HK-2 (cell line): ENCODE data around the gene PTK6.
"Not testable (repeated sequence)": the region's sequence is repeated elsewhere in the genome, so short reads cannot be mapped to it uniquely, and the experiment has no call there.

Experiments used
- DNase-seq: peaks from one replicate; pipeline ENCODE4 v3.0.0-alpha.2; 2018; ENCODE audit not compliant: unreplicated experiment

The PTK6 gene

DNA sequence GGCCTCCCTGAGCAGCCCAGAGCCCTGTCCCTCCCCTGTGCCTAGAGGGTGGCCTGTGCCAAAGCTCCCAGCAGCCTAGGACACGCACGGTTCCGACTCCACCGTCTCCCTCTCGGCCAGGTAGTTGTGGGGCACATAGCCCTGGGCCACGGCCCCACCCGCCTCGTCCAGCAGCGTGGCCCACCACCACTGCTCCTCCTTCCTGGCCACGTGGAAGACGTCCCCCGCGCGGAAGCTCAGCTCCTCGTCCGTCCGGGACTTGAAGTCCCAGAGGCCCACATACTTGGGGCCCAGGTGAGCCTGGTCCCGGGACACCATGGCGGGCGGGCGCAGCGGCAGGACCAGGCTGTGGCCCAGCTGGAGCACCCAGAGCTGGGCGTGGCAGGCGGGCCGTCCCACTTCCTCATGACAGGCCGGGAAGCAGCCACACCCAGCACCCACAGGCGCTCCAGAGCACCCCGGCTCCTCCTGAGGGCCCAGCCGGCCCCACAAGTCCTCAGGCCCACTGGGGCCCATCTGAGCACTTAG lies at the start of gene PTK6:
Gene PTK6 (minus strand): TSS at position 380 of the 528 bp plus-strand sequence. CDS start 62 bp downstream, at position 318.
- DNase-seq: no peak

DNA sequence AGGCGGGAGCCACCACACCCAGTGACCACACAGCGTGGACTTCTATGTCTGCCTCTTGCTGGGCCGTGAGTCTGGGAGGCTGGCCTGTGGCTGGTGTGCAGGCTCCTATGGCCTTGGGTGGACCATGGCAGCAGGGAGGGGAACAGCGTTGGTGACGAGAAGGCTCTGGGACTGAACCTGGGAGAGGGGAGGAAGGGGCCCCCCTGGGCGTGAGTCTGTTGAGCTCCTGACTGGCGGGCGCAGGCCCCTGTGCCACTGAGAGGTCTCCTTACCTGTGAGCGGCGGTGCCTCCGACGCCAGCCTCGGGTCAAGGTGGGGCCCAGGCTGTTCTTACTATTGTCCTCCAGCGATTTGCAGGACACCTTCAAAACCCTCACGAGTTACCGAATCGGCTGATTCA lies 49.6 kb upstream of the PTK6 start:
- DNase-seq: no peak

DNA sequence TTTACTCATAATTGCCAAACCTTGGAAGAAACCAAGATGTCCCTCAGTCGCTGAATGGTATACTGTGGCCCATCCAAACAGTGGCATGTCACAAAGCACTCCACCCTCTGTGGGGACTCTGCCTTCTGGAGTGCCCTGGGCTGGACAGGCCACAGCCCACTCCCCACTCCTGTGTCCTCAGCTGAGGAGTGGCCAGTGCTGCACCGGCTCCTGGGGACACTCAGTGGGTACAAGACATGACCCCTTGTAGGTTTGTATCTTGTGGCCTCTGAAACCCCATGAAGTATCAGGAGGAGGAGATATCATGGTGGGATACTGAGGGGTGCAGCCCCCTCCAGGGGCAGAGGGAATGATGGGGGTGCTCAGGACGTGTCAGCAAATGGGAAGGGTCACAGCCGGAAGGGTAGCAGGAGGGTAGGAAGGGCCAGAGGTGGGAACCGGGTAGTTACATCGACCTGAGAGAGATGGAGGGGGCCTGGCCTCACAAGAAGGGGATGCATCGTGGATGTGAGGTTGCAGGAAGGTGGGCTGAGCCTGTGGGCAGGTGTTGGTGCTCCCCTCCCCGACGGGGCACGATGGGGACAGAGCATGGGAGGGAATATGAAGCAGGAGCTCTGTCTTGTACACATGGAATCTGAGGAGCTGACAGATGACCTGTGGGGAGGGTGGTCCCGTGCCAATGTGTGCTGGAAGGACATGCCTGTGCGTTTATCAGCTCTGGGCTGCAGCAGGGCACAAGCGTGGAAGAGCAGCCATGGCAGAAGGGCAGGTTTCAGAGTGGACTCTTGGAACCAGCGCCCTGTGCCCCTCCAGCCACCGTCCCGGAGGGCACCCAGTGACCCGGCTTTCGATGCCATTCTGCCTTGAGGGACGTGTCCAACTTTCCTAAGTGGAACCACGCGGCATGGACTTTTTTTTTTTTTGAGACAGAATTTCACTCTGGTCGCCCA lies 48.7 kb upstream of the PTK6 start:
- DNase-seq: no peak

DNA sequence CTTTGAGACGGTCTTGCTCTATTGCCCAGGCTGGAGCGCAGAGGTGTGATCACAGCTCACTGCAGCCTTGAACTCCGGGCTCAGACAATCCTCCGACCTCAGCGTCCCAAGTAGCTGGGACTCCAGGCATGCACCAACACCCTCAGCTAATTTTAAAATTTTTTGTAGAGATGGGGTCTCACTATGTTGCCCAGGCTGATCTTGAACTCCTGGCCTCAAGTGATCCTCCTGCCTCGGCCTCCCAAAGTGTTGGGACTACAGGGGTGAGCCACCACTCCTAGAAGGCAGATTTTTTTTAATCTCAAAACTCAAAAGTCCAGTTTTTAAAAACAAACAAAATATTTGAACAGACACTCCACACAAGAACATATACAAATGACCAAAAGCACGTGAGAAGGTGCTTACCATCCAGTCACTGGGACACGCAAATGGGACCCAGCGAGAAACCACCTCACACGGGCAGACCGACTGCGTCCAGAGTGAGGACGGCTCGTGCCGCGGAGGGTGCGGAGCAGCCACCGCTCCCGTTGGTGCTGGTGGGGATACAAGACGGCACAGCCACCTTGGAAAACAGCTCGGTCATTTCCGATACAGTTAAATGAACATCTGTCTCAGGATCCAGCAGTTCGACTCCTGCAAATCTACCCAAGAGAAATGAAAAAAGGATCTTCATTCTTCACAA lies 45.3 kb upstream of the PTK6 start:
- no peak for DNase-seq

DNA sequence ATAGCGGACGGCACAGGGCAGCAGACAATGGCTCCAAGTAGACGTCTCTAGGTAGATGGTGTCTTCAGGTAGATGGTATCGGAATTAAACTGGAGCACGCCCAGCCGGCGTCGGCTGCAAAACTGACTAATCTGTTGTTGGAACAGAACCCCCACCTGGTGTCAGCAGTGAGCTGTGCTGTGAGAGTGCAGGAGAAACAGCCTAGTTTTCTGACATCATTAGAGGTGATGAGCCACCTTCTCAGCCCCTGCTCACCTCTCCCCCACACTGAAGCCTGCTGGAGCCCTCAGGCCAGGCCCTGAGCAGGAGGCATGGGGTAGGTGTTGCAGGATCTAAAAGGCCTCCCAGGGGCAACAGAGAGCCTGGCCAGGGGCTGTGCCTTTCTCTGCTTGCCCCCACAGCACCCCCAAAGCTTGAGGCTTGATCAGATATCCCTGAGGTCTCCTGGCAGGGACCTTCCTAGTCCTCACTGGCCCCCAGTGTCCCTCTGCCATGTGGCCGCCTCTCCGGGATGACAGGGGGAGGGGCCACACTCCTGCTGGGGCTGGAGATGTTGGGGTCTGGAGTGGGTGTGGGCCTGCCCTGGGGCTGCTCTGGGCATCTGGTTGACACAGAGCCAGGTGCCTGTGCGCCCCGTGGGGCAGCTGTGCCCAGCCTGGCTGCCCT lies 43.8 kb upstream of the PTK6 start:
- peak; percentile 77 for DNase-seq

DNA sequence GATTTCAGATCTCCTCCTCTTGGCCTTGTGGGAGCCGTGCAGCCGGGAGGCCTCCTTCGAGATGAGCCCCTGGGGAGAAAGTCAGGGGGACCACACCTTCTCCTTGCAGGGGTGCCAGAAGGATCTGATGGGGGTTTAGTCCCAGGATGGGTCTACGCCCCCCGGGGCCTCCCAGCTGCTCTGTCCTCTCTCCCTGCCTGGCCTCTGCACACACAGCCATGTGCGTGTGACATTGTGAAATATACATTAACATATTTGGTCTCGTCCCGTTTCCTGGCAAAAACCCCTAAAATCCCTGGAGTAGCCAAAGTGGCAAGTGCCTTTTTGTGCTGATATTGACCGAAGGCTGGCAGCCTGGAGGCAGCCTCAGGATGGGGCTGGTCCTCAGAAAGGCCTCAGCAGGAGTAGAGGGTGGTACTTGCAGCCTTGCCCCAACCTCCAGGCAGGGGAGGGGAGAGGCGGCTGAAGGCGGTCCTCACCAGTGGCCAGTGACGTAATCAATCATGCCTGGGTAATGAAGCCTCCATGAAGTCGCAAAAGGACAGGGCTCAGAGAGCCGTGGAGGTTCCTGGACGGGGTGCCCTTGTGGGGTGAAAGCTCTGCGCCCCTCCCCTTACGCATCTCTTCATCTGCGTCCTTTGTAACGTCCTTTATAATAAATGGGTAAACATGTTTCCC lies 42.0 kb upstream of the PTK6 start:
- DNase-seq: no peak

DNA sequence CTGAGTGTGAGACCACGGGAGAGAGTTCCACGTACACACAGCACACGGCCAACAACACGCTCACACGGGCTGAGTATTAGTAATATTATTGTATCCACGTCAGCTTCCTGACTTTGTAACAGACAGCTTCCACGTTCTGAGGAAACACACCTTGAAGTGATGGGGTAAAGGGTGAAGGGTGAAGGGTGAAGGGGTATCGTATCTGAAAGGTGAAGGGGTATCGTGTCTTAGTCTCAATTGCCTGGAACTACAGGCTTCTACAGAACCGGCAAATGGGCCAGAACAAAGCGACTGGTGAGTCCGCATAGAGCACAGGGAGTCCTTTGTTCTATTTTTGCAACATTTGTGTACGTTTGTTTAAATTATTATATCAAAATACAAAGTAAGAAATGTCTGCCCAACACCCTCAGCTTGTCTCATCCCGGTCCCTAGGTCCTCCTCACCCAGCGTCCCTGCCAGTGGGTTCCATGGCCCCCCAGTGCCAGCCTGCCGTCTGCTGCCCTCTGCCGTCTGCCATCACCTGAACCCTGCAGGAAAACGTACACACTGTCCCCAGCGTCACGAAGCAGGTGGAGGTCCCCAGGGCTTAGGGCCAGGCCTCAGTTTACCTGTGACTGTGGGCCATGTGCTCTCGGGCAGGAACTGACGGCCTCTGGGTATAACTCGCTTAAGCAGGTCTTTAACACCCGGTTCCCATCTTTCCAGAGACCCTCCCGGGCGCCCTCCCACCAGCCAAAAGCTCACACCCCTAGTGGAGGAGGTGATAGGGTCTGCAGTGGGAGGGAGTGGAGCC lies 41.2 kb upstream of the PTK6 start:
- no peak for DNase-seq

DNA sequence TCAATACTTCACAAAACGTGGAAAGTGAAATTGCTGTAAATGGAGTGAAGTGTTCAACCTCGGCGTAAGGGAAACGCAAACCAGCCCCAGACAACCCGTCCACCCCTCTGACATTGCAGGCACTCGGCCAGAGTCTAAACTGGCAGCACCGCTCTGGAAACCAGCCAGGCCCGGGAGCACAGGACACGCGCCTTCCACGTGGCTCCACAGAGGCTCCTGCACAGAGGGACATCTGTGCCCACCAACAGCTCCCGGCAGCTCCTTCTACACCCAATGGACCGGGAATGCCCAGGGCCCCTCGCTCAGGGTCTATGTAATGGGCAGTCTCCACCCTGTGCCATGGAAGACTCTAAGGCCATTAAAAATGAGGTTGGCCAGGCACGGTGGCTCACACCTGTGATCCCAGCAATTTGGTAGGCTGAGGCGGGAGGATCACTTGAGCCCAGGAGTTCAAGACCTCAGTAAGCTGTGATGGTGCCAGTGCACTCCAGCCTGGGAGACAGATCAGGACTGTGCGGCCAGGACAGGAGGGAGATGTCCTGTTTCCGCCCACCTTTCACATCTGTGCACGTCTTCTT lies 40.2 kb upstream of the PTK6 start:
- DNase-seq: no peak

DNA sequence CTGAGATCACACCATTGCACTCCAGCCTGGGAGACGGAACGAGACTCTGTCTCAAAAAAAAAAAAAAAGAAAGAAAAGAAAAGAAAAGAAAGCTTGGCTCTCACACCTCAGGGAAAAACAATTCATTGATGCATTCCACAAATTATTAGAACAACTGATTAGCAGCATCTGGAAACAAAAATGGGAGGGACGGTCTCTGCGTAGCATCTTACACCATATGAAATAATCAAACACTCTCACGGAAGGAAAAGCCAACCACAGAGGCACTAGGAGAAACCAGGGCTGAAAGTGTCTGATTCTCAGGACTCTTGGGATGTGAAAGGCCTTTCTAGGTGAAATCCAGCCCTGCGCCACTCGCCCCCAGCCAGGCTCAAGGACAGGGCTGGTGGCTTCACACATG lies 39.1 kb upstream of the PTK6 start:
- no peak for DNase-seq

DNA sequence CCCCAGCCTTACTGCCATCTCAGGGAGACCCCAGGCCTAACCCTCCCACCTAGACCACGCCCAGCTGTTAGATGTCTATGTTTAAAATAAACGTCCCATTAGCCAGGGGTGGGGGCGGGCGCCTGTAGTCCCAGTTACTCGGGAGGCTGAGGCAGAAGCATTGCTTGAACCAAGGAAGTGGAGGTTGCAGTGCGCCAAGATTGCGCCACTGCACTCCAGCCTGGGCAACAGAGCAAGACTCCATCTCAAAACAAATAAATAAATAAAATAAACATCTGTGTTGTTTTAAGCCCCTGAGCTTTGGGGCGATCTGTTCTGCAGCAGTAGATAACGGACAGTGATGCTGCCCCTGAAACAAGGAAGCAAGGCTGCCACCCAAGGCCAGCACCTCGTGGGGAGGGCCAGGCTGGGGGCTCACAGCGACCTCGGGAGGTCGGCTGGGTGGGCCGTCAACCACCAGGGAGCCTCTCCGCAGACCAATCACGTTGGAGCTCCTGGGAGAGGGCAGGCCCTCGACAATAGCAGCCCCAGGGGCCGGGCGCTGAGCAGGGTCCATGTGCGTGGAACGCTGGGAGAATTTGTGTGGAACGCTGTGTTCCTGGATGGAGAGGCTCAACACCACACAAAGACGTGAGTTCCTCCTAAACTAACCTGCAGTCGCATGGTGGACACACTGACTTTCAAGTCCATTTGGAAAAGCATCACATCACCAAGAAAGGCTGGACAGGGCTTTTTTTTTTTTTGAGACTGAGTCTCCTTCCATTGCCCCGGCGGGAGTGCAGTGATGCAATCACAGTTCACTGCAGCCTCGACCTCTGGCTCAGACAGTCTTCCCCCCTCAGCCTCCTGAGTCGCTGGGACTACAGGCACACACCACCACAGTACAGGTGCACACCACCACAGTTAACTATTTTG lies 37.9 kb upstream of the PTK6 start:
- DNase-seq: no peak

DNA sequence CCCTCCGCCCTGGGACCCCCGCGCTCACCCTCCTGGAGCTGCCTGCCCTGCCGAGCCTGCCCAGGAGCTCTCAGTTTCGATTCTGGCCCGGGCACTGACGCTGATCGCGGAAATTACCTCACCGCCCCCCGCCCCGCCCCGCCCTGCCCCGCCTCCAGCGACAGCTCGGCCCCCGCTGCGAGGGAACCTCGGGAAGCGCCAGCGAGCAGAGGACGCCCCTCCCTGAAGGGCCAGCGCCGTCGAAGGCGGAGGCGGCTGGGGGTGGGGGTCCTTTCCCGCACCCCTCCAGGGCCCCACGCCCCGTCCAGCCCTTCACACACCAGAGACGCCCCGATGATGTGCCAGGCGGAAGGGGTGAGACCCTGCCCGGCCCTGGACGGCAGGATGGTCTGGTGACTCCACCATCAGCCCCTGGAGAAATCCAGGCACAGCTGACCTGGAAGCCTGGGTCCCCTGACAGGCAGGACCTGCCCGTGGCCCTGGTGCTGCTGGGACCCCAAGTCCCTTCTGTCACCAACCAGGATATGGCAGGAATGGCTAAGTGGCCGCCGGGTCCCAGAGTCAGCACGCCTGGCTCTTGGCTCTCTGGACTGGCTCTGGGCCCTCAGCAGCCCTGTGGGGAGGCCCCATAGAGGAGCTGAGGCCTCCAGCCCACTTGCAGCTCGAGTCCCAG lies 37.1 kb upstream of the PTK6 start, which contains the start of gene HELZ2:
Gene HELZ2 (minus strand): TSS at position 84 of the 673 bp plus-strand sequence. CDS start 1,854 bp downstream, outside the sequence.
- peak; percentile 87 for DNase-seq

DNA sequence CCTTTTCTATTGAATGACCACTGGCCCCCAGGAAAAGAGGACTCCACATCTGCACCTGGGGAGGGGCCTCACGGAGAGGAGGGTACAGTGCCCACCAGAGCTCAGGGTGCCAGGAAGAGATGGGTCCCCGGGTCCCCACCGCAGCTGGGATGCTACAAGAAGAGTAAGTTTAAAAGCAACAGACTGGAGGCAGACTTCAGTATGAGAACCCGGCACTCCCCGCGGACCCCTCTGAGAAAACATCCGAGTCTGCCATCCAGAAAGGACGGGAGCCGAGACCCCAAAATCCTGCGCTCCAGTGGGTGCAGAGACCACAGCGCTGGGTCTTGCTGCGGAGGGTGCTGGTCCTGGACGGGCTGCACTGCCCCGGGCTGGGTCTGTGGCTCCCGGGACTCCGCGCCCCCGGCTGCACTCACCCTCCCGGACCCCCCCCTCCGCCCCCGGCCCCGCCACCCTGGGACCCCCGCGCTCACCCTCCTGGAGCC lies 36.5 kb upstream of the PTK6 start:
- DNase-seq: no peak

DNA sequence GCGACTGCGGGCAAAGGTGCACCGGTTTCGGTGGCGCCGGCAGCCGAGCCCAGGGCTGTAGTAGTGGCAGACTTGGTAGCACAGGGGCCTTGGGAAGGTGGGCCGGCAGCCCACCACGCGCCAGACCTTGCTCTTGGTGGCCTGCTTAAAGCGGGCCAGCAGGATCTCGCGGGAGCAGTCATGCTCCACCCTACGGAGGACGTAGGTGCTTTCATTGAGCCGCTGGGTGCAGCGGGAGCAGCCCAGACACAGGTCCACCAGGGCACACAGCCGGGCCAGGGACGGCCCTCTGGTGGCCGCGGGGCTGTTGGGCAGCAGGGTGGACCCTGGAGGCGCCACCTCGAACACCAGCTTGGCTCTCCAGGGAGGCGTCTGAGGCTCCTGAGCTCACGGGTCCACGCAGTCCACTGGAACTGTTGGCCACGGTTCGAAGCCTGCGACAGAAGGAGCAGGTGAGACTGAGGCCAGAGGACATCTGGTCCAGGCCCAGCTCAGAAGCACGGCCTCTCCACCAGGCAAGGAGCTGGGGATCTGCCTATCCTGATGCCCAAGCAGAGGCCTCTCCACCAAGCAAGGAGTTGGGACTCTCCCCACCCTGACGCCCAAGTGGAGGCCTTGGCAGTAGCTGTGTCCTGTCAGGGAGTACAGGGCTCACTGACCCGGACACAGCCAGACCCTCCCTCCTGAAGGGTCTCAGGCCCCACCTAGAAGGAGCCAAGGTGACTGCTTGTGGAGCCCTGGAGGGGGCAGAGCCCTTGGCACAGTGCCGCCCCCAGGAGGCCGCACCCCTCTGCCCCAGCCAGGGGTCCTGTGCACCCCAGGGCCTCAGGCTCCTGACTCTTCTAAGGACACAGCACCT lies 35.8 kb upstream of the PTK6 start:
- no peak for DNase-seq

DNA sequence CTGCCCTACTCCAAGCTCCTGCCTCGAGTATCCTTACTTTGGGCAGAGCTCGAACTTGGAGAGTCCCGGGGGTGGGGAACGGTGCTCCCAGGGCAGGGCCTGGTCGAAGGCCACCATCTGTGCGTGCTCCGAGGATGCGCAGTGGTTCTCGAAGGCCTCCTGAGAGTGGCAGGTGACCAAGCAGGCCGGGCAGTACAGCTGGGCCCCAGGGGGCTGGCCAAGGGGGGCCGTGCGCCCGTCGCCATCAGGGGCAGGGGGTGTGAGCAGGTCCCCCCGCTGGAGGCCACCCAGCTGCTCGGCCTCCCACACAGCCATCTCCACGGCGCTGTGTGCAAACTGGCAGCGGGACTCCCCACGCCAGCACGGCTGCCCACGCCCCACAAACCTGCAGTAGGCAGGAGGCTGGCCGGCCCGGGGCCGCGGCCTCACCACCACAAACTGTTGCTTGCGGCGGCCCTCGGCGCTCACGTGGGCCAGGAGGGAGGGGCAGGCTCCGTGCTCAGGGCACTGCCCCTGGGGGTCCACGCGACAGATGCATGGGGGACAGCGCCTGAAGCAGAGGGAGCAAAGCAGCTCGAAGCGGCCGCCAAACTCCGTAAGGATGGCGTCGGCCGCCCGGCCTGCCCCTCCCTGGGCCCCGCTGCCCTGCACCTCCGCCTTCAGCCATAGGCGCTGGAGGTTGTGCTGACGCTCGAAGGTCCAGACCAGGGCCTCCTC lies 35.1 kb upstream of the PTK6 start:
- DNase-seq: no peak

DNA sequence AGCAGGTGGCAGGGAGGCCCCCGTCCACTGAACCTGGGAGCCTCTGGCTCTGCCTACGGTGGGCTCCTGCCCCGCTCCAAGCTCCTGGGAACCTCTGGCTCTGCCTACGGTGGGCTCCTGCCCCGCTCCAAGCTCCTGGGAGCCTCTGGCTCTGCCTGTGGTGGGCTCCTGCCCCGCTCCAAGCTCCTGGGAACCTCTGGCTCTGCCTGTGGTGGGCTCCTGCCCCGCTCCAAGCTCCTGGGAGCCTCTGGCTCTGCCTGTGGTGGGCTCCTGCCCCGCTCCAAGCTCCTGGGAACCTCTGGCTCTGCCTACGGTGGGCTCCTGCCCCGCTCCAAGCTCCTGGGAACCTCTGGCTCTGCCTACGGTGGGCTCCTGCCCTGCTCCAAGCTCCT lies 33.9 kb upstream of the PTK6 start:
- DNase-seq: not testable (repeated sequence)

DNA sequence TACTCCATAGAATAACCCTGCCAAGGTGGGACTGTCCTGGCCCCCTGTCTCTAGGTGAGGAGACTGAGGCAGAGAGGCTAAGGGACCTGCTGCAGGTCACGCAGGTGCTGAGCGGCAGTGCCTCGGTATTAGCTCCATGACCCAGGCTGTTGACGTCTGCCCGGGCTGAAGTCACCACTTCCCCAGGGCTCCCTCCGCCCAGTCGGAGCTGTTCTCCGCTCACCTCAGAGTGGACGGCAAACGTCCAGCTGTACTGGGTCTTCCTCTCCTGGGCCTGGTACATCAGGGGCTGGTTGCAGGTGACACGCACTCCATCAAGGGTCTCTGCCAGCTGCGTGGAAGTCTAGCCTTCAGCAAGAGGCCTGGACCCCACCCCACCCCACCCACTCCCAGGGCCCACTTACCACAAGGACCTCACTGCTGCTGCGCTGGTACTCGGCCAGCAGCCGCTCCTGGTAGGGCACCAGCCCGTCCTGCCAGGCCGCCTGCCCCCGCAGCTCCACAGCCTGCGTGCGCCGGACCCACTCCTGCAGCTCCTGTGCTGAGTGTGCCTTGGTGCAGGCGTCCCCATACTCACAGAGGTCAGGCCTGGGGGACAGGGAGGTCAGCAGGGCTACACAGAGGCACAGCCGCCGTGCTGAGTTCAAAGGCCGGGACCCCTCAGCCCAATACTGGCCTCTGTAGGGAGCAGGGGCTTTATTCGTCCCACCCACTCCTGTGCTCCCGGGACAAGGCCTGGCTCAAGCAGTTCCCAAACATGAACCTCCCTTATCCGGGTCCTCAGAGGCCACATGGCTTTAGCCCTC lies 33.3 kb upstream of the PTK6 start:
- DNase-seq: no peak
